Endodermal cell (in vitro differentiated cells): ENCODE data around the gene KCNIP3. TPM values are rescaled to one million over a fixed set of nuclear protein-coding genes. Genes with fewer than 3 reads are reported as not detected.

ENCODE experiments used
- DNase-seq: peaks from one replicate; pipeline ENCODE4 v3.0.0-alpha.2; 2017
- H3K27ac ChIP-seq: 2 replicates; pipeline ENCODE4 v1.5.1; 2013; ENCODE audit warnings: mild to moderate bottlenecking, low read depth, low read length, moderate library complexity
- H3K27me3 ChIP-seq: 2 replicates; pipeline ENCODE4 v1.6.1; 2013; ENCODE audit warnings: mild to moderate bottlenecking, low read length, moderate library complexity; ENCODE audit not compliant: insufficient read depth, control insufficient read depth, poor library complexity, severe bottlenecking
- H3K36me3 ChIP-seq: 2 replicates; pipeline ENCODE4 v1.7.0; 2013; ENCODE audit warnings: mild to moderate bottlenecking, low read length, moderate library complexity; ENCODE audit not compliant: control insufficient read depth, insufficient read depth
- H3K4me1 ChIP-seq: one replicate; pipeline ENCODE4 v1.7.0; 2013; ENCODE audit warnings: low read length; ENCODE audit not compliant: control insufficient read depth, insufficient read depth
- H3K4me3 ChIP-seq: 2 replicates; pipeline ENCODE4 v1.5.1; 2013; ENCODE audit warnings: mild to moderate bottlenecking, low read length, moderate library complexity
- H3K9ac ChIP-seq: 2 replicates; pipeline ENCODE4 v1.6.1; 2013; ENCODE audit warnings: mild to moderate bottlenecking, low read length, moderate library complexity; ENCODE audit not compliant: poor library complexity, severe bottlenecking; ENCODE audit errors: extremely low read depth
- H3K9me3 ChIP-seq: 2 replicates; pipeline ENCODE4 v1.6.1; 2013; ENCODE audit warnings: mild to moderate bottlenecking, low read length, moderate library complexity; ENCODE audit not compliant: control insufficient read depth
- H3K27ac Mint-ChIP-seq: 2 replicates; pipeline ENCODE4 v1.8.0; 2020; ENCODE audit warnings: mixed read lengths
- H3K27me3 Mint-ChIP-seq: 2 replicates; pipeline ENCODE4 v1.8.0; 2021; ENCODE audit warnings: mild to moderate bottlenecking, mixed read lengths; ENCODE audit not compliant: insufficient read depth
- H3K36me3 Mint-ChIP-seq: 2 replicates; pipeline ENCODE4 v1.8.0; 2020; ENCODE audit warnings: low read depth, mixed read lengths
- H3K4me1 Mint-ChIP-seq: 2 replicates; pipeline ENCODE4 v1.8.0; 2020; ENCODE audit warnings: mixed read lengths
- H3K4me3 Mint-ChIP-seq: 2 replicates; pipeline ENCODE4 v1.8.0; 2020; ENCODE audit warnings: mild to moderate bottlenecking, moderate library complexity, mixed read lengths
- H3K9me3 Mint-ChIP-seq: 2 replicates; pipeline ENCODE4 v1.8.0; 2020; ENCODE audit warnings: mild to moderate bottlenecking, mixed read lengths
- CTCF ChIP-seq: fragments of 200-600 bp; sonication (generic); conservative IDR thresholded peaks from 2 replicates; pipeline ENCODE4 v1.5.0; 2021; ENCODE audit warnings: antibody characterized with exemption, mild to moderate bottlenecking
- WGBS, 2 experiments: methylation state at CpG; one replicate each; pipeline versions ENCODE4 v1.1.5 to v1.1.7; 2013; ENCODE audit warnings: missing lambda C conversion rate in 2 of 2, mixed read lengths in 1 of 2; ENCODE audit not compliant: insufficient coverage in 1 of 2, insufficient read length in 1 of 2; 5-methylcytosine and 5-hydroxymethylcytosine counted together
- total RNA-seq, 2 donors: library from RNA; stranded (reverse); fragmentation: NEBNext Ultra II Directional in 1 of 2; extraction: Animal tissue kit (Norgen Biotek cat#: 25700) in 1 of 2; gene quantifications; 2 replicates in 1 of 2; 3 replicates in 1 of 2; pipeline ENCODE4 v1.2.1, GENCODE V29; 2021

The KCNIP3 gene
- total RNA-seq, 2 donors from 2014 or later: 0.26 to 1.3 TPM

GRCh38 chr2:95275151-95275515 is 22.0 kb upstream of the KCNIP3 start:
- DNase-seq: no peak
- H3K9me3 Mint-ChIP-seq: no peaks in the 10 kb centered on the region
- no peak for TF ChIP-seq CTCF
- no peaks in the 10 kb centered on the region for H3K9me3 ChIP-seq
- 87 to 100% methylated on average over 1 to 4 of the region's 4 CpGs for WGBS, 2 experiments
- no peak overlapping the region for H3K27ac Mint-ChIP-seq
- H3K9ac ChIP-seq: no peak overlapping the region
- no peaks in the 10 kb centered on the region for H3K4me1 ChIP-seq
- H3K4me1 Mint-ChIP-seq: no peaks in the 10 kb centered on the region
- no peak overlapping the region for H3K27ac ChIP-seq
- H3K27me3 Mint-ChIP-seq: no peaks in the 10 kb centered on the region
- no peak overlapping the region for H3K4me3 Mint-ChIP-seq
- H3K36me3 Mint-ChIP-seq: no peaks in the 10 kb centered on the region
- no peak overlapping the region for H3K4me3 ChIP-seq
- H3K36me3 ChIP-seq: no peaks in the 10 kb centered on the region
- no peaks in the 10 kb centered on the region for H3K27me3 ChIP-seq

GRCh38 chr2:95275601-95276243 is 21.4 kb upstream of the KCNIP3 start:
- H3K4me1 Mint-ChIP-seq: no peaks in the 10 kb centered on the region

GRCh38 chr2:95276244-95276887 is 20.8 kb upstream of the KCNIP3 start:
- no peaks in the 10 kb centered on the region for H3K27me3 Mint-ChIP-seq
- Histone ChIP-seq H3K4me3 (no peak overlapping the region), H3K4me1 (no peaks in the 10 kb centered on the region), H3K9me3 (no peaks in the 10 kb centered on the region), H3K36me3 (no peaks in the 10 kb centered on the region), H3K27me3 (no peaks in the 10 kb centered on the region), H3K27ac (no peak overlapping the region), H3K9ac (no peak overlapping the region)
- H3K4me3 Mint-ChIP-seq: no peak overlapping the region
- H3K9me3 Mint-ChIP-seq: no peaks in the 10 kb centered on the region
- no peak for DNase-seq
- no peak for TF ChIP-seq CTCF
- H3K4me1 Mint-ChIP-seq: no peaks in the 10 kb centered on the region
- 89 to 91% methylated on average over 5 to 21 of the region's 22 CpGs for WGBS, 2 experiments
- H3K27ac Mint-ChIP-seq: no peak overlapping the region
- H3K36me3 Mint-ChIP-seq: no peaks in the 10 kb centered on the region

More at GRCh38 chr2:95275601-95276243, 21.4 kb upstream of the KCNIP3 start:
- Mint-ChIP-seq H3K9me3 (no peaks in the 10 kb centered on the region), H3K4me3 (no peak overlapping the region), H3K27ac (no peak overlapping the region), H3K36me3 (no peaks in the 10 kb centered on the region), H3K27me3 (no peaks in the 10 kb centered on the region)
- Histone ChIP-seq H3K9me3 (no peaks in the 10 kb centered on the region), H3K4me3 (no peak overlapping the region), H3K36me3 (no peaks in the 10 kb centered on the region), H3K27me3 (no peaks in the 10 kb centered on the region), H3K9ac (no peak overlapping the region), H3K27ac (no peak overlapping the region), H3K4me1 (no peaks in the 10 kb centered on the region)
- DNase-seq: no peak
- WGBS, 2 experiments: 92 to 96% methylated on average over 13 to 28 of the region's 28 CpGs
- TF ChIP-seq CTCF: no peak
